GM10248 (cell line): Measurements from ENCODE around the gene CABP1.

Experiments used
- CTCF ChIA-PET: fragments of 300-600 bp; sonication (Branson Sonifier 250); formaldehyde crosslinking; extraction: SDS; loops from one replicate; lab custom pipeline; 2021; ENCODE audit warnings: antibody characterized with exemption; lab: Yijun Ruan, JAX
- POLR2A ChIA-PET: fragments of 350-650 bp; sonication (Branson Sonifier 250); formaldehyde crosslinking; extraction: SDS; loops from one replicate; lab custom pipeline; 2020; ENCODE audit warnings: antibody characterized with exemption; lab: Yijun Ruan, JAX
- DNase-seq: peaks from one replicate; pipeline ENCODE4 v3.0.0; 2012; ENCODE audit errors: extremely low spot score
- CTCF ChIP-seq: IDR thresholded peaks from 2 replicates; pipeline ENCODE4 v1.5.1; 2012; ENCODE audit warnings: mild to moderate bottlenecking, low read depth; ENCODE audit errors: extremely low read depth, missing control alignments, control extremely low read depth

CABP1 gene

GRCh38 chr12:120686690-120687577, 46.5 kb downstream of the CABP1 start, which contains the start of gene MLEC:
Gene MLEC (plus strand): TSS chr12:120687149. CDS start chr12:120687297, 148 bp downstream.
- POLR2A ChIA-PET: interaction anchor here (0.5 to 2.0 kb wide), 4 partner anchors 11 to 875 kb away, joined by 3 to 8 read pairs (median 4); partner anchors contain the start of gene RPLP0

GRCh38 chr12:120687578-120688289, 47.3 kb downstream of the CABP1 start:
- DNase-seq: no peak
- ChIA-PET CTCF (interaction anchor here (0.8 to 6.1 kb wide), 9 partner anchors 9 to 40 kb away, joined by 3 to 50 read pairs (median 4); partner anchors contain the start of gene UNC119B), POLR2A (interaction anchor here (1.0 to 2.0 kb wide), 2 partner anchors 13 to 487 kb away, joined by 3 to 8 read pairs; partner anchors contain the start of gene RPLP0)
- TF ChIP-seq CTCF: no peak

More at GRCh38 chr12:120686690-120687577, 46.5 kb downstream of the CABP1 start, which contains the start of gene MLEC:
- DNase-seq: peak; percentile 99
- CTCF ChIA-PET: interaction anchor here (0.7 to 6.1 kb wide), 13 partner anchors 11 to 373 kb away, joined by 3 to 50 read pairs (median 4); partner anchors contain the start of gene UNC119B
- peak; percentile 52 for TF ChIP-seq CTCF

GRCh38 chr12:120688527-120689071, 48.2 kb downstream of the CABP1 start:
- TF ChIP-seq CTCF: no peak
- DNase-seq: no peak
- ChIA-PET CTCF (interaction anchor here (0.8 to 6.1 kb wide), 11 partner anchors 10 to 44 kb away, joined by 3 to 50 read pairs (median 4); partner anchors contain the start of gene UNC119B), POLR2A (no interaction called here)

- DNase-seq: no peak
- ChIA-PET POLR2A (no interaction called here), CTCF (interaction anchor here (0.7 to 6.1 kb wide), 5 partner anchors 9 to 107 kb away, joined by 3 to 50 read pairs (median 5); no protein-coding TSS in a partner anchor)
- no peak for TF ChIP-seq CTCF
Observed at GRCh38 chr12:120689397-120690082, 49.1 kb downstream of the CABP1 start.

GRCh38 chr12:120690083-120690450, 49.6 kb downstream of the CABP1 start:
- no peak for TF ChIP-seq CTCF
- CTCF ChIA-PET: interaction anchor here (0.7 to 6.1 kb wide), 3 partner anchors 8 to 107 kb away, joined by 5 to 50 read pairs (median 9); no protein-coding TSS in a partner anchor
- DNase-seq: no peak
- POLR2A ChIA-PET: no interaction called here
